H4 (cell line): ENCODE data around the gene GBX1. TPM values are rescaled to one million over a fixed set of nuclear protein-coding genes. Genes with fewer than 3 reads are reported as not detected.

ENCODE experiments used
- DNase-seq: peaks from one replicate; pipeline ENCODE4 v3.0.0-alpha.2; 2015; ENCODE audit warnings: low spot score
- total RNA-seq: library from RNA; depleted of rRNA; stranded (reverse); fragments of >200 nt; shearing (Covaris generic); gene quantifications from 2 replicates; pipeline ENCODE4 v1.2.3, GENCODE V29; 2014

Gene GBX1
- total RNA-seq, 1 experiment from 2014 or later: not detected

DNA sequence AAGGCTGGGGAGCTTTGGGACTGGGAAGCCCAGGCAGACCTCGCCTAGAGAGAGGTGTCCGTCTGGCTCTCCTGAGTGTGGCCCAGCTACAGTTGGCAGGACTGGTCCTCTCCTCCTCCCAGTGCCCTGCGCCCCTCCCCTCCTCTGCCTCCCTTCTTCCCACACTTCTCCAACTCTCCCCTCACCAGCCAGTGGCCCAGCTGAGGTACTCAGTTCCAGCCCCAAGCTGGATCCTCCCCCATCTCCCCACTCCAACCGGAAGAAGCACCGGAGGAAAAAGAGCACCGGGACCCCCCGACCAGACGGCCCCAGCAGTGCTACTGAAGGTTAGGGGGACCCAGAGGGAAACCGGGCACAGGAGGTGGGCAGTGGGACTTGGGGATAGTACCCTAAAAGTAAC is 27.7 kb downstream of the GBX1 start:
- no peak for DNase-seq

- no peak for DNase-seq
Measured at GRCh38 chr7:151139071-151139790, 28.3 kb downstream of the GBX1 start.

DNA sequence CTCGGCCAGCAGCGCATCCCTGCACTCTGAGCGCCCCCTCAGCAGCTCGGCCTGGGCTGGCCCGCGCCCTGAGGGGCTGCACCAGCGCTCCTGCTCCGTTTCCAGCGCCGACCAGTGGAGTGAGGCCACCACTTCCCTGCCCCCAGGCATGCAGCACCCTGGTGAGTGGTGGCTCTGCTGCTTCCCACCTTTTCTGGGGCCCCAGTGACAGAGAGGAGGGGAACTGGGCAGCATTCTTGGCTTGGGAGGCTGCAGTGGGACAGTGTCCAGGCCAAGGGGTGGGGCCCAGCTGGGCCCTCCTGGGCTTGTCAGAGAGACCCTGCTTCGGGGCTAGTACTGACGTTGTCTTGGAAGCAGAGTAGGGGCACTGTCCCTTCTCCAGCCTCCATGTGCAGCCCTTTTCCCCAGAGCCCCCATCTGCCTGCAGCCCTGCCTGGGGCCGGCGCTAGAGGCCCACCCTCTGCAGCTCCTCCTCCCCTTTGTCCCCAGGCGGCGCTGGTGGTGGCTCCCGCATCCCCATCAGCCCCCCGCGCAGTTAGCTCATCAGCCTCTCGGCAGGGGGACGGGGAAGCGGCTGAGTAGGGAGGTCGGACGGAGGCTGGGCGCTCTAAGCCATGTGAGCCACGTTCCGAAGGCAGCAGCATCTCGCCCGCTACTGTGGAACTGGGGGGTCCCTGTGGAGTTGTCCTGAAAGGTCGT is 29.2 kb downstream of the GBX1 start:
- no peak for DNase-seq

- no peak for DNase-seq
Measured at GRCh38 chr7:151137791-151138152, 29.7 kb downstream of the GBX1 start.

GRCh38 chr7:151137076-151137675 is 30.3 kb downstream of the GBX1 start:
- DNase-seq: no peak

DNA sequence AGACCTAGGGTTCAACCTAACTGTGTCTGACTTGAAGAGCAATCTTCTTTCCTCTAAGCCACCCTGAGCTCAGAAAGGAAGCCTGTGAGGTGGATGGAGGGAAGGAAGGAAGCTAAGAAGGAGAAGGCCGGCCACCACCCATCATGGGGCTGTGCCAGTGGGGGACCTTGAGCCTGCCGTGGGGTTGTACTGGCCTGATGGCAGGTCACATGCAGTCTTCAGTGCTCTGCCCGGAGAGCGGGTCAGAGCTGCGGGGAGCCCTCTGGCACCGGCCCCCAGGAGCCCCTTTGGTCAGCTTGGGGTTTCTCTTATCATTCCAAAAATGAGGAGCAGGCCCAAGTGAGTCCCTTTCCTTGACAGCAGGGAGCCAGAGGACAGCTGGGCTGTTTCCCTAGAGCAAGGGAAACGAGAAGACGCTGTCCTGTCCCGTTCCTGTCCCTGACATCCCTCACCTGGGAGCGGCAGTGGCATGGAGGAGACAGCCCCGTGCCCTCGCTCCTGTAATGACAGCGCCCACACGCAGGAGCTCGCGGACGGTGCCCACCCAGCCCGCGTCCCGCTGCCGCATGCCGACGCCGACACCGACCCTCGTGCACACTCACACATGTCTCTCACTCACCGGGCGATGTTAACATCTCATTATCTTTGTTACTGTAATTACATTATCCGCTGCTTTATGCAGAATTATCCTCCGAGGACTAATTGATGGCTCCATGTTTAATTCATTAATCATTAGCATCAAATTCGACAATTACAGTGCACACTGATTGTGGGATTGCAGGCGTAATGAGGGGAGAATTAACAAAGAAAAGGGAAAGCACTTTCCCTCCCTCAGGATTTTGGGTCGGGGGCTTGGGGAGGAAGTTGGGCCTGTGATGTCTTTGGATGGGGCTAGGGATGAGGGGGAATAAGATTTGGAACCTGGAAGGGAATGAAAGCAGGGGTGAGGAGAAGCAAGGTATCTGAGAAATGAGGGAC is 31.3 kb downstream of the GBX1 start:
- no peak for DNase-seq

- DNase-seq: no peak
Measured at GRCh38 chr7:151135525-151135845, 32.0 kb downstream of the GBX1 start.

DNA sequence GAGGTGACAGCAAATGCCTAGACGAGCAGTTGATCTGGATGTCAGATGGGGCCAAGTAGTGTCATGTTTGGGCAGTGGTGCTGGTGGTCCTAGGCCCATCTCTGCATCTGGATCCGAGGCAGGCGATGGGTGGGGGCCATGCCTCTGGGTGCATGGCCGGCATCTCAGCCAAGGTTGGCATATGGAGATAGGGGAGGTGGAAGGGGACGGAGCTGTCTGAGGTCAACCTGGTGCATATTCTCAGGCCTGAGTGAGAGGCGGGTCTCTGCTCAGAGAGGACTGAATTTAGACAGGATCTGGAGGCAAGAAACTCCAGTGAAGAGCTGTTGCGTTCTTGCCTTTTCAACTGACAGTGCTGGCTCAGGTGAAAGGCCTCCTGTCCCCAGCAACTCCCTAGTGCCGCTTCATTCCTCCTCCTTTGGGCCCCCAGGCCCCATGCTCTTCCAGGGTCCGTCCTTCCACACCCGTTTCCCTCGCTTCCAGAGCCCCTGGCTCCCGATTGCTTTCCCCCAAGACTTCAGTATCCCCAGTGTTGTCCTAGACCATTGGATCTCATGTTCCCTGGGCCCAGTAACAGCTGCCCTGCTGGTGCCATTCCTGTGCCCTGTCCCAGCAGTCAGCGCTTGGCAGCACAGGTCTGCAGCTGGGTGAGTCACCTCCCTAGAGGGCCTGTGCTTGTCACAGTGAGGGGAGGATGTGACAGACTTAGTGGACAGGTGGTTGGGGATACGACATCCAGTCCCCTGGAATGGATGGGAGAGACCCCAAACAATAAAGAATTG is 32.6 kb downstream of the GBX1 start:
- no peak for DNase-seq

- no peak for DNase-seq
Measured at GRCh38 chr7:151133986-151134742, 33.3 kb downstream of the GBX1 start.

DNA sequence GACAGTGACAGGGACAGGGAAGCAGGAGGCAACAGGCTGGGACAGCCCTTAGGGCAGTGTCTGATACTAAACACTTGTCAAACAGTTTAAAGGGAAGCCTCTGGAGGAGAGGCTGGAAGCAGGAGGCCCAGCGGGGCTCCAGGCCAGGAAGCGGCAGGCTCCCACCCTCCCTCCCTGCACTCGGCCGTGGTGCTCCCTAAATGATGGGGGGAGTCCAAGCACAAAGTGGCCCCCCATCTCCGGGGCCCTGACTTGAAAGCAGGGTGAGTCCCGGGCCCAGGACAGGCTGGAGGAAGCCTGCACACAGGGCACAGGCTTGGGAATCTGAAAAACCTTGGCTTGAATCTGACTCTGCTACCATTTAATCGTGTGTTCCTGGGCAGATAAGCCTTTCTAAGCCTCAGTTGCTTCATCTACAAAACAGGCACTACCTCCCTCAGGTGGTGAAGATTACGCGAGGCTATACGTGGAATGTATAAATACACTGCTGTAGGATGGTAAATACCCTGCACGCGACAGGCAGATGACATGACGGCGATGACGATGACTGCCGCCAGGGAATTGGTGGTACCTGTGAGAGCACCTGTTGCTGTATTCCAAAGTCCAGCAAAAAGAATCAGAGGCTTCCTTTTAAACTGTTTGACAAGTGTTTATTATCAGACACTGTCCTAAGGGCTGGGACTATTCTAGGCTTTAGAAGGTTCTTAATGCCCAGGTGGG is 34.1 kb downstream of the GBX1 start:
- DNase-seq: no peak

- DNase-seq: no peak
Measured at GRCh38 chr7:151132461-151133205, 34.9 kb downstream of the GBX1 start.

DNA sequence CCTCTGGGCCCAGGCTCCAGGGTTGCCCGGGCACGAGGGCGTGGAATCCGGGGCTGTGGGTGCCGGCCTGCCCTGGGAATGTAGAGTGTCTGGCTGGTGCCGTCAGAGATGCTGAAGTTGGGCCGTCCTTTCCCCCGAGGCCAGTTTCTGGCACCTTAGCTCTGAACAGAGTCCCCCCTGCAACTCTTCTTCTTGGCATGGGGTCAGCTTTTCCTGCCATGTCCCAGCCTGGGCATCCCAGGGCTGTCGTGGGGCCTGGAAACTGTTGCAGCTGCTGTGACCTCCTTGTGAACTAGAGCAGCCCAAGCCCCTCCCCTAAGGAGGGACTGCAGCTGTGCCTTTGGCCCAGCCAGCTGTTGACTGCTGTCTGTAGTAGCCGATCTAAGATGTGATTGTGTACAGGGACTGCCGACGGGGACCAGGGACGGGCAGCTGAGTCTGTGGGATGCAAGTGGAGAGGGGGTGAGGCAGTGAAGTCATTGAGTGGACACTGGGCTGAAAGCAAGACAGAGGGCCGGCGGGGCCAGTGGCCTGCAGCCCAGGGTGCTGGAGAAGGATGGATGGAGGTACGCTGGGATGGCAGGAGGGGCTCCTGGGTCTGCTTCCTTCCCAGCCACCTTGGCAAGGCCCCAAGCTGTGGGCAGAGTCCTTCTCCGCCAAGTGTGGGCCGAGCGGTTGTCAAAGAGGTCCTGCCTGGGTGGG is 35.8 kb downstream of the GBX1 start:
- DNase-seq: no peak

GRCh38 chr7:151131224-151131591 is 36.3 kb downstream of the GBX1 start:
- DNase-seq: no peak

- no peak for DNase-seq
Measured at GRCh38 chr7:151130741-151131157, 36.7 kb downstream of the GBX1 start.

DNA sequence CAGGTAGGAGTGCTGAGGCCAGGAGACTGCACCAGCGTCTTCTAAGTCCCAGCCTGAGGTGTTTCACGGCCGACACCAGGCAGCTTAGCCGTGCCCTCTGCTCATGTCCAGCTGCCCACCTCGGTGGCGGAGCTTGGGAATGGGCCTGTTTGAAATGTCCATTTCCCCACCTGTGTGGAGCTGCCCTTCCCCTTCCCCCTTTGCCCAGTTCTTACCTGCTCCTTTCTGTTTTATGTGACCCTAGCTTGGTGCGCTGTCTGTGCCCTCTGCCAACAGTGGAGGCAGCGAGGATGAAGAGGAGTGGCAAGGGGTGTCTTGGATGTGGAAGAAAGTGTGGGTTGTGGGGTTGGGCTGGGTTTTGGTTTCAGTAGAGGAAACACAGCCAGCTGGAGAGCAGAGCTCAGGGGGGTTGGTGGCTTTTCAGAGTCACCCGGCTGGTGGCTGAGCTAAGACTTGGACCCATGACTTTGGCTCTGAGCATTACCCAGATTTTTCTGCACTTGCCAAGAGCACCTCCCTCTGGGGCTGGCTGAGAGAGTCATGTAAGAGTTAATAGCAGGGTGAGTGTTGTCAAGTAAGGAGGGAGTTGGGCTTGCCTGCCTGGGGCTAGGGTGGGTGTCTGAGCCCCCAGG is 37.4 kb downstream of the GBX1 start:
- DNase-seq: no peak

DNA sequence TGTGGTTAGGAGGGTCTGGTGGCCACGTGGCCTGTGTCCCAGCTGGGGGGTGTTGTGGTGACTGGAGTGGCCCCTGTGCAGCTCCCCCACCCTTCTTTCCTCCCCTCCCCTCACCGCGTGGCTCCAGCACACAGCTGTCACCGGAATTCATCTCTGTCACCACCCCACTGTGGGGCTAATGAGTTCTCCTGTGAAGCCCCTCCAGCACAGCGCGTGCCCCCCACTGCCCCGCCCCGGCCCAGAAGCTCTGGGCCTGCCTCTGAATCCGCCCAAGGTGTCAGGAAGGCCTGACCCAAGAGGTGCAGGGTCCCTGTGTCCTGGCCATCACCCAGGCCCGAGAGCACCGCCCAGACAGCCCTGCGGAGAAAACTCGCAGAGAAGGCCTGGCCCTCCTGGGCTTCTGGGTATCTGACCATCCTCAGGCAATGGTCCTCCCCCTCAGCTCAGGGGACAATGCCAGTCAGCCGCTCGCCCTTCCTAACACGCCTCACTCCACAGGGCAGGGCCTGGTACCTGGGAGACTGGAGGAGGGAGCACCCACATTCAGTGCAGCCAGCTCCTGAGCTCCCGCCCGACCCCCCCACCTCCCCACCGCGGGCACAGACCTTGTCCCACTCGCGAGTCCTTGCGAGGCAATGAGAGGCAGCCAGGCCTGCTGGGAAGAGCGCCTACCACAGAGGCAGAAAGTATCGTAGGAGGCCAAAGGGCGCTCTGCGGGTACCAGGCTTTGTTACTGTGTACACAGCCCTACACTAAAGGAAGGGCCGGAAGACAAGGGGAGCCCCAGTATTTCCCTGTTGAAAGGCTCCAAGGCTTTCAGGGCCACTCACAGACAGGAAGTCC is 38.2 kb downstream of the GBX1 start:
- no peak for DNase-seq

- DNase-seq: no peak
Measured at GRCh38 chr7:151128716-151129115, 38.8 kb downstream of the GBX1 start.
